Skin epidermis (tissue), 12 donors: ENCODE data around the gene ZNF836.
"Not testable (repeated sequence)": the region's sequence is repeated elsewhere in the genome, so short reads cannot be mapped to it uniquely, and the experiment has no call there.

Source experiments
- H3K27ac ChIP-seq, 21 experiments: fragments of 200-600 bp; sonication (generic) in 11 of 21; one replicate each; pipeline ENCODE4 v1.5.0; 2020; ENCODE audit warnings: mild to moderate bottlenecking in 3 of 21, inconsistent platforms in 2 of 21, moderate library complexity in 2 of 21
- H3K4me3 ChIP-seq, 7 experiments: fragments of 200-600 bp; sonication (generic) in 2 of 7; one replicate each; pipeline ENCODE4 v1.5.0; 2020; ENCODE audit warnings: inconsistent platforms in 2 of 7, mild to moderate bottlenecking in 2 of 7, moderate library complexity in 1 of 7

The ZNF836 gene

GRCh38 chr19:52171321-52172169 is at the start of gene ZNF836:
ZNF836 (minus strand) TSS chr19:52171621; CDS start chr19:52168072, 3,549 bp downstream.
- peak within 1 kb of the TSS; percentile 48 to 82 (median 76) for H3K4me3 ChIP-seq
- H3K27ac ChIP-seq: peak within 1 kb of the TSS; percentile 42 to 94 (median 85)

- Histone ChIP-seq H3K4me3 (no peak overlapping the region), H3K27ac (no peak overlapping the region)
Observed at GRCh38 chr19:52221031-52221430, 49.6 kb upstream of the ZNF836 start.

DNA sequence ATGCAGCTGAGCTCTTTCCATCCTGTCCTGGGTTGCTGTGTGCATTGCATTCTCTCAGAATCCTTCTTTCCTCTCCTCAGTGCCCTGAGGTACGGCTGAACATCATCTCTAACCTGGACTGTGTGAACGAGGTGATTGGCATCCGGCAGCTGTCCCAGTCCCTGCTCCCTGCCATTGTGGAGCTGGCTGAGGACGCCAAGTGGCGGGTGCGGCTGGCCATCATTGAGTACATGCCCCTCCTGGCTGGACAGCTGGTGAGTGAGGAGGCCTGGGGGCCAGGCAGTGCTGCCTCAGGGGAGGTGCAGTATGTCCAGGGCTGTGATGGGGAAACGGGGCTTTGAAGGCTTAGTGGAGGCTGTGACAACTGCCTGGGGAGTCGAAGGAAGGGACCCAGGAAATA is 48.2 kb upstream of the ZNF836 start:
- H3K27ac ChIP-seq: peak overlapping the region in 1 of 21 experiments; percentile 8

GRCh38 chr19:52217576-52217975 is 46.2 kb upstream of the ZNF836 start:
- Histone ChIP-seq H3K4me3 (no peak overlapping the region), H3K27ac (no peak overlapping the region)

More for the DNA sequence above, 48.2 kb upstream of the ZNF836 start:
- no peak overlapping the region for H3K4me3 ChIP-seq

GRCh38 chr19:52216401-52216800 is 45.0 kb upstream of the ZNF836 start:
- H3K4me3 ChIP-seq: no peak overlapping the region
- no peak overlapping the region for H3K27ac ChIP-seq

GRCh38 chr19:52214241-52214640 is 42.8 kb upstream of the ZNF836 start:
- Histone ChIP-seq H3K4me3 (no peak overlapping the region), H3K27ac (no peak overlapping the region)

GRCh38 chr19:52212572-52213255 is 41.3 kb upstream of the ZNF836 start:
- H3K4me3 ChIP-seq: no peak overlapping the region
- H3K27ac ChIP-seq: no peak overlapping the region

DNA sequence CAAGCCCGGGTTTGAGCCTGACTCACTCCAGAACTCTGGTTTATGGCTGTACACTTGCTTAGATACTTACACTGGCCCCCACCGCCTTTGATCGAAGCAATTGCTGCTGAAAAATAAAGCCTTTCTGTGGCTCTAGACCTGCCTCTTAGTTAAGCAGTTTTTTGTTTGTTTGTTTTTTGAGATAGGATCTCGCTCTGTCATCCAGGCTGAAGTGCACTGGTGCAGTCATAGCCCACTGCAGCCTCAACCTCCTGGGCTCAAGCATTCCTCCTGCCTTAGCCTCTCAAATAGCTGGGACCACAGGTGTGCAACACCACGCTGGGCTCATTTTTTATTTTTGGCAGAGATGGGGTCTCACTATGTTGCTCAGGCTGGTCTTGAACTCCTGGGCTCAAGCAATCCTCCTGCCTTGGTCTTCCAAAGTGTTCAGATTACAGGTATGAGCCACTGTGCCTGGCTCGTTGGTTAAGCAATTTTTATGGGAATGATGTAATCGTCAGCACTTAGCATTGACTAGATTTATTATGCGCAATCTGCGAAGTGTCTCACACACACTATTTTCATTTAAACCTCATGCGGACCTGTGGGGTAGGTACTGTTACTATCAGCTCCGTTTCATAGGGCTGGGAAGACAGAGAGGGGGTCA is 40.6 kb upstream of the ZNF836 start:
- Histone ChIP-seq H3K4me3 (no peak overlapping the region), H3K27ac (no peak overlapping the region)

- Histone ChIP-seq H3K4me3 (no peak overlapping the region), H3K27ac (no peak overlapping the region)
Observed at GRCh38 chr19:52211203-52211602, 39.8 kb upstream of the ZNF836 start.

- no peak overlapping the region for H3K4me3 ChIP-seq
- peak overlapping the region in 1 of 21 experiments; percentile 5 for H3K27ac ChIP-seq
Observed at GRCh38 chr19:52206481-52206880, 35.1 kb upstream of the ZNF836 start.

GRCh38 chr19:52200755-52201391 is 29.5 kb upstream of the ZNF836 start:
- H3K4me3 ChIP-seq: not testable (repeated sequence)
- H3K27ac ChIP-seq: peak overlapping the region in 4 of 21 experiments; percentile 17 to 58 (median 46)

DNA sequence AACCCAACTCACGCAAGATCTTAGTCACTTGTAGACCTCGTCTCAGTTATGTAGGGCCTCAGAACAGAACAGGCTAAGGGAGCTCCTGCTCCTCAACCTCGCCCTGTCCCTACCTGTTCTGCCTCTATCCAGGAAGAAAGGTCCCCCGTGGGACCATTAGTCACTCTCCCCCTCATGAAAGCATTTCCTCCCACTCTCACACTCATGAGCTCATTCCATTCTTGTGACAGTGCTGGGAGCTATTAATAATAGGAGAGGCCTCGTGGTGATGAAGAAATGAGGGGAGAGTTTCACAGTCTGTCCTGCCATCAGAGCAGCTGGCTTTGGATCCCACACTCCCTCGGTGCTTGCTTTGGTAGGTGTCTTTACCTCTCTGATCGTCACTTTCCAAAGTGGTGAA is 28.6 kb upstream of the ZNF836 start:
- peak overlapping the region in 4 of 21 experiments; percentile 17 to 58 (median 46) for H3K27ac ChIP-seq
- H3K4me3 ChIP-seq: no peak overlapping the region

DNA sequence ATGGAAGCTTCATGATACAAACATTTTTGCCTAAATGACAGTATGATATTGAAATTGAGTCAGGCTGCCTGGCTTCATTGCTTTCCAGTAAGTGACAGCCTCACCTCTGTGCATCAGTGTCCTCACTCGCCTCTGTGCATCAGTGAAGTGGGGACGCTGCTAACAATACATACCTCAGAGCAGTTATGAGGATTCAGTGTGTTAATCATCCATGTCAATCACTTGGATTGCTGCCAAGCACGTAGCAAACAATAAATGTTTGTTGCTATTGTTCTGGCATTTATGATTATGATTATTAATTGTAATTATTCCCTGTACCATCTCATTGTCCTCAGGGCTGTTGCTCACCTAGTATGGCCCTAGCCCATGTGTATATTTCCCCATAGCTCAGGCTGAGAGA is 27.3 kb upstream of the ZNF836 start:
- no peak overlapping the region for H3K27ac ChIP-seq
- no peak overlapping the region for H3K4me3 ChIP-seq

DNA sequence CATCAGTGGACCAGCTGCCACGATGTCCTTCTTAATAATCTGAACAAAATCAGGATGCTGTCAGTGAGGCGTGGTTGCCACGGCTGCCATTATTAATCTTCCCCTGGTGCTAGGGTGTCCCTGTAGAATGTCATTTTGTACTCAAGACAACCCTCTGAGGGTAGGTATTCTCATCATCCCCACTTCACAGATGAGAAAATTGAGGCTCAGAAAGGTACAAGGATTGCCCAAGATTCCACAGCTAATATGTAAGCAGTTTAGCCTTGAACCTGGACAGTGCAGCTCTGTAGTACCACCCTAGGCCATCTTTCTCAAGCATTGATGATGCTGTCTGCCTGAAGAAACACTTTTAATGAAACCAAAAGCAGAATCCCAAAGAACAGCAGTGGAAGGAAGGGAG is 26.5 kb upstream of the ZNF836 start:
- Histone ChIP-seq H3K27ac (peak overlapping the region in 1 of 21 experiments; percentile 44), H3K4me3 (no peak overlapping the region)

GRCh38 chr19:52196256-52196967 is 25.0 kb upstream of the ZNF836 start:
- Histone ChIP-seq H3K4me3 (no peak overlapping the region), H3K27ac (no peak overlapping the region)

GRCh38 chr19:52191951-52192350 is 20.5 kb upstream of the ZNF836 start:
- H3K27ac ChIP-seq: peak overlapping the region in 1 of 21 experiments; percentile 100

DNA sequence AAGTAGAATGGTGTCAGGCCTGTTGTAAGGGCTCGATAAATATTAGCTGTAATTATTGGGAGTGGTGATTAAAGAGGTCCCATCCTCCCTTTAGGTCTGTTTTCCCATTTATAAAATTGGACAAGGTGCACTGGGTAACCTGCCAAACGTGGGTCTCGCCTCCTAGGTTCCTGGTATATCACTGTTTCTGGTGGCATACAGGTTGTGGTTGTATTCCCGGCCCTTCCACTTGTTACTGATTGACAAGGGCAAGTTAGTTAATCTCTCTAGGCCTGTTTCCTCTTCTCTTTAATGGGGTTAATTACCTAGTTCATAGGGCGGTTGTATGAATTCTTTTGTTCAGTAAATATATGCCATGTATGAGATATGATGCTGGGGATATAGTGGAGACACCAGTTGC is 20.0 kb upstream of the ZNF836 start:
- Histone ChIP-seq H3K4me3 (peak overlapping the region; percentile 69 to 92 (median 80)), H3K27ac (peak overlapping the region in 13 of 21 experiments; percentile 91 to 100 (median 99))

More at GRCh38 chr19:52191951-52192350, 20.5 kb upstream of the ZNF836 start:
- H3K4me3 ChIP-seq: no peak overlapping the region

GRCh38 chr19:52190487-52191293 is 19.3 kb upstream of the ZNF836 start:
- peak overlapping the region; percentile 69 to 92 (median 80) for H3K4me3 ChIP-seq
- peak overlapping the region; percentile 78 to 100 (median 99) for H3K27ac ChIP-seq
